B cell (primary cell): ENCODE results near the gene POLR2C. TPM values are rescaled to one million over a fixed set of nuclear protein-coding genes. Genes with fewer than 3 reads are reported as not detected.

ENCODE experiments used
- ATAC-seq: fragments of 200-7000 bp; cut with Tn5 transposase; one replicate; pipeline ENCODE4 v1.10.0; 2021; ENCODE audit warnings: low read depth, mild to moderate bottlenecking, moderate number of reproducible peaks, moderate library complexity
- CTCF ChIA-PET: fragments of 350-600 bp; sonication (Branson Sonifier 250); formaldehyde crosslinking; loops from one replicate; lab custom pipeline; 2021; ENCODE audit warnings: antibody characterized with exemption, inconsistent platforms; lab: Charles Lee
- POLR2A ChIA-PET: fragments of 350-600 bp; sonication (Branson Sonifier 250); formaldehyde crosslinking; loops from one replicate; lab custom pipeline; 2021; ENCODE audit warnings: antibody characterized with exemption; lab: Charles Lee
- DNase-seq: peaks from one replicate; pipeline ENCODE4 v3.0.0; 2013
- H2AFZ ChIP-seq: 2 replicates; pipeline ENCODE4 v1.6.1; 2012; ENCODE audit warnings: mild to moderate bottlenecking, low read depth, low read length; ENCODE audit not compliant: insufficient read depth, poor library complexity, severe bottlenecking
- H3K27ac ChIP-seq, 2 donors: 1 replicate in 1 of 2; 2 replicates in 1 of 2; pipeline ENCODE4 v1.5.1; 2012 to 2013; ENCODE audit warnings: low read length in 2 of 2, mild to moderate bottlenecking in 2 of 2, moderate library complexity in 1 of 2
- H3K27me3 ChIP-seq, 4 experiments: fragments of 200-600 bp in 1 of 4; sonication (generic) in 1 of 4; replicated peaks in 1 of 4; 1 replicate in 2 of 4; 2 replicates in 2 of 4; pipeline versions ENCODE4 v1.6.1 to v1.7.0; 2013 to 2016; ENCODE audit warnings: low read length in 3 of 4, mild to moderate bottlenecking in 2 of 4, mixed read lengths in 1 of 4, moderate library complexity in 1 of 4; ENCODE audit not compliant: insufficient read depth in 4 of 4, control insufficient read depth in 3 of 4; ENCODE audit errors: control extremely low read depth in 1 of 4
- H3K36me3 ChIP-seq, 2 experiments: replicated peaks in 1 of 2; 1 replicate in 1 of 2; 2 replicates in 1 of 2; pipeline versions ENCODE4 v1.6.1 to v1.7.1; 2013; ENCODE audit warnings: low read length in 1 of 2; ENCODE audit not compliant: insufficient read depth in 2 of 2, control insufficient read depth in 1 of 2; ENCODE audit errors: control extremely low read depth in 1 of 2, extremely low read depth in 1 of 2
- H3K4me1 ChIP-seq, 2 donors: fragments of 200-600 bp in 1 of 2; sonication (generic) in 1 of 2; 1 replicate in 1 of 2; 2 replicates in 1 of 2; pipeline versions ENCODE4 v1.5.1 to v1.6.1; 2013 to 2017; ENCODE audit warnings: low read length in 2 of 2; ENCODE audit not compliant: control insufficient read depth in 2 of 2, insufficient read depth in 2 of 2
- H3K4me2 ChIP-seq: replicated peaks from 2 replicates; pipeline ENCODE3; 2012; ENCODE audit warnings: mild to moderate bottlenecking, low read depth, low read length; ENCODE audit not compliant: poor library complexity, severe bottlenecking
- H3K4me3 ChIP-seq, 5 experiments: fragments of 200-600 bp in 1 of 5; sonication (generic) in 1 of 5; 1 replicate in 3 of 5; 2 replicates in 2 of 5; pipeline versions ENCODE4 v1.5.1 to v1.7.0; 2011 to 2016; ENCODE audit warnings: low read length in 4 of 5, mild to moderate bottlenecking in 4 of 5, low read depth in 2 of 5, control low read depth in 1 of 5, moderate library complexity in 1 of 5; ENCODE audit not compliant: insufficient read depth in 1 of 5; ENCODE audit errors: control extremely low read depth in 1 of 5, extremely low read depth in 1 of 5
- H3K79me2 ChIP-seq: fragments of 200-600 bp; sonication (generic); one replicate; pipeline ENCODE4 v1.6.0; 2016; ENCODE audit warnings: low read length; ENCODE audit not compliant: control insufficient read depth, insufficient read depth
- H3K9ac ChIP-seq: fragments of 200-600 bp; sonication (generic); 2 replicates; pipeline ENCODE4 v1.6.1; 2017; ENCODE audit warnings: mild to moderate bottlenecking, low read length, moderate library complexity
- H3K9me3 ChIP-seq, 3 donors: one replicate each; pipeline versions ENCODE4 v1.6.1 to v1.7.1; 2013; ENCODE audit warnings: low read length in 2 of 3; ENCODE audit not compliant: control insufficient read depth in 2 of 3, insufficient read depth in 1 of 3; ENCODE audit errors: control extremely low read depth in 1 of 3
- H4K20me1 ChIP-seq: 2 replicates; pipeline ENCODE4 v1.6.0; 2012; ENCODE audit warnings: mild to moderate bottlenecking, low read length; ENCODE audit not compliant: insufficient read depth, control insufficient read depth, poor library complexity, severe bottlenecking
- H3K27ac Mint-ChIP-seq: one replicate; pipeline ENCODE4 v1.8.0; 2021; ENCODE audit warnings: mixed read lengths
- H3K27me3 Mint-ChIP-seq: one replicate; pipeline ENCODE4 v1.8.0; 2021; ENCODE audit warnings: mixed read lengths
- H3K4me1 Mint-ChIP-seq: one replicate; pipeline ENCODE4 v1.8.0; 2021; ENCODE audit warnings: mixed read lengths
- H3K4me3 Mint-ChIP-seq: one replicate; pipeline ENCODE4 v1.8.0; 2021; ENCODE audit warnings: mixed read lengths
- H3K9me3 Mint-ChIP-seq: one replicate; pipeline ENCODE4 v1.8.0; 2022; ENCODE audit warnings: mixed read lengths; ENCODE audit not compliant: insufficient read depth
- CTCF ChIP-seq: fragments of 200-600 bp; IDR thresholded peaks from one replicate; pipeline ENCODE4 v1.8.0; 2022; ENCODE audit warnings: antibody characterized with exemption, mild to moderate bottlenecking
- EZH2 ChIP-seq: IDR thresholded peaks from 2 replicates; pipeline ENCODE4 v1.6.1; 2012; ENCODE audit warnings: borderline replicate concordance, low read depth, mild to moderate bottlenecking, moderate library complexity, low read length; ENCODE audit not compliant: insufficient read depth, poor library complexity, severe bottlenecking
- WGBS: methylation state at CpG from one replicate; pipeline ENCODE4 v1.1.5; 2013; ENCODE audit warnings: missing lambda C conversion rate; ENCODE audit not compliant: insufficient coverage; 5-methylcytosine and 5-hydroxymethylcytosine counted together
- intact Hi-C: fragments of 100-400 bp; cut with micrococcal nuclease; formaldehyde crosslinking; loops from one replicate; pipeline ENCODE4 v1.10.0; 2022
- polyA plus RNA-seq: library from polyadenylated mRNA; depleted of rRNA; stranded (reverse); fragments of >200 nt; gene quantifications from 2 replicates; pipeline ENCODE4 v1.2.3, GENCODE V29; 2012
- total RNA-seq, 2 donors: library from RNA; stranded (reverse); fragments of 120-200 nt in 1 of 2; gene quantifications; 1 replicate in 1 of 2; 2 replicates in 1 of 2; pipeline versions ENCODE4 v1.2.3 to v1.2.4, GENCODE V29; 2013 to 2022

The POLR2C gene
- total and polyA plus RNA-seq, 2 donors (not counting 1 experiment from before 2014, with no cell fraction given) = 57.8 to 70.1 TPM

- ChIA-PET POLR2A (no interaction called here), CTCF (interaction anchor here (1.4 to 2.8 kb wide), 2 partner anchors 13 to 16 kb away, joined by 5 to 10 read pairs; no protein-coding TSS in a partner anchor)
- Mint-ChIP-seq H3K27me3 (no peaks in the 10 kb centered on the region), H3K9me3 (no peaks in the 10 kb centered on the region), H3K4me3 (no peak overlapping the region), H3K4me1 (no peaks in the 10 kb centered on the region), H3K27ac (no peak overlapping the region)
- H3K27me3 ChIP-seq = no peaks in the 10 kb centered on the region
- TF ChIP-seq CTCF (no peak), EZH2 (no peak)
- H3K9me3 ChIP-seq = no peaks in the 10 kb centered on the region
- H2AFZ ChIP-seq = no peak overlapping the region
- H4K20me1 ChIP-seq = no peaks in the 10 kb centered on the region
- DNase-seq = no peak
- no peak overlapping the region for H3K4me2 ChIP-seq
- no peak overlapping the region for H3K4me3 ChIP-seq
- ATAC-seq = no peak
- H3K9ac ChIP-seq = no peak overlapping the region
- peaks cover 1 to 88% of the 10 kb centered on the region in 2 experiments for H3K36me3 ChIP-seq
- intact Hi-C loops = no loop called here
- H3K27ac ChIP-seq = no peak overlapping the region
- no peaks in the 10 kb centered on the region for H3K79me2 ChIP-seq
- 92% methylated on average over 2 of the region's 3 CpGs for WGBS
- no peaks in the 10 kb centered on the region for H3K4me1 ChIP-seq
Observed at GRCh38 chr16:57432989-57433388, 29.5 kb upstream of the POLR2C start.

- WGBS = 100% methylated on average over 1 of the region's 2 CpGs
- ATAC-seq = no peak
- Histone ChIP-seq H3K9me3 (peaks cover 0 to under 1% (median 0%) of the 10 kb centered on the region in 3 donors), H3K79me2 (peaks cover 2% of the 10 kb centered on the region), H4K20me1 (no peaks in the 10 kb centered on the region), H3K4me1 (no peaks in the 10 kb centered on the region), H2AFZ (no peak overlapping the region), H3K4me2 (no peak overlapping the region), H3K27ac (no peak overlapping the region), H3K9ac (no peak overlapping the region), H3K4me3 (no peak overlapping the region), H3K36me3 (peaks cover 1 to 87% of the 10 kb centered on the region in 2 experiments), H3K27me3 (no peaks in the 10 kb centered on the region)
- H3K4me3 Mint-ChIP-seq = no peak overlapping the region
- H3K4me1 Mint-ChIP-seq = no peaks in the 10 kb centered on the region
- TF ChIP-seq EZH2 (no peak), CTCF (no peak)
- no peaks in the 10 kb centered on the region for H3K27me3 Mint-ChIP-seq
- no peak overlapping the region for H3K27ac Mint-ChIP-seq
- H3K9me3 Mint-ChIP-seq = no peaks in the 10 kb centered on the region
- ChIA-PET POLR2A (no interaction called here), CTCF (interaction anchor here (1.4 kb wide), 1 partner anchor 14 kb away, joined by 5 read pairs; no protein-coding TSS in a partner anchor)
- no peak for DNase-seq
- intact Hi-C loops = no loop called here
Observed at GRCh38 chr16:57434003-57434402, 28.5 kb upstream of the POLR2C start.
